ENCODE results near the gene AVL9. TPM values are rescaled to one million over a fixed set of nuclear protein-coding genes. Genes with fewer than 3 reads are reported as not detected.
"Not testable (repeated sequence)": the region's sequence is repeated elsewhere in the genome, so short reads cannot be mapped to it uniquely, and the experiment has no call there.

Gene AVL9
- total RNA-seq, 6 donors from 2014 or later, result 26.9 to 68.1 (median 37.1) TPM

GRCh38 chr7:32461484-32461883, 33.8 kb upstream of the AVL9 start:
- ATAC-seq (ENCODE audit: low FRiP score in 2 of 2) (no peak), DNase-seq (no peak)
- Histone ChIP-seq H3K27me3 (no peaks in the 10 kb centered on the region), H3K27ac (no peak overlapping the region), H3K9me3 (no peaks in the 10 kb centered on the region), H3K4me1 (no peaks in the 10 kb centered on the region), H3K36me3 (no peaks in the 10 kb centered on the region), H3K4me3 (no peak overlapping the region)
- WGBS, 2 donors, result 69 to 86% methylated on average over 2 of the region's 2 CpGs
- no peak for TF ChIP-seq EP300 (IDR thresholded peaks at IDR 0.05)
- no peak for TF ChIP-seq CTCF (IDR thresholded peaks at IDR 0.05)
- no peak for TF ChIP-seq POLR2A (IDR thresholded peaks at IDR 0.05)
- no peak for TF ChIP-seq POLR2AphosphoS5 (IDR thresholded peaks at IDR 0.05)

- DNase-seq (no peak), ATAC-seq (ENCODE audit: low FRiP score in 2 of 2) (no peak)
- H3K4me3 ChIP-seq, result no peak overlapping the region
- no peaks in the 10 kb centered on the region for H3K9me3 ChIP-seq
- H3K27ac ChIP-seq, result no peak overlapping the region
- TF ChIP-seq POLR2AphosphoS5 (IDR thresholded peaks at IDR 0.05) (no peak), POLR2A (IDR thresholded peaks at IDR 0.05) (no peak)
- no peaks in the 10 kb centered on the region for H3K4me1 ChIP-seq
- no peaks in the 10 kb centered on the region for H3K36me3 ChIP-seq
- no peaks in the 10 kb centered on the region for H3K27me3 ChIP-seq
Measured at GRCh38 chr7:32462451-32462850, 32.8 kb upstream of the AVL9 start.

DNA sequence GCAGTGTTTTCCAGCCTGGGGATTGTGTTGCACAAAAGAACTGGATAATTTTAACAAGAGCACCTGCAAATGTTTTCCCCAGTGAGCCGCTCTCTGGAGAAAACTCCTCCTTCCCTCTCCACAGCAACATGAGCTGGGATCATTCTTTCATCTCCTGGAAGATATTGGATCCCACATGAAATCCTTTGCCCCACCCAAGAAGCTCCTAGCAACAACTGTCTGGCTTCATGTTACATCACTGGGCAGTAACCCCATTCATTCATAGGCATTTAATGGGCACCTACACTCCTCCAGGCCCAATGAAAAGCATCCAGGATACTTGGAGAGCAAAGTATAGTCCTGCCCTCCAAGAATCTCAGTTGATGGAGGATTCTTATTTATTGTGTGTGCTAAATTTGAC, 32.3 kb upstream of the AVL9 start:
- Histone ChIP-seq H3K4me1 (no peaks in the 10 kb centered on the region), H3K27me3 (no peaks in the 10 kb centered on the region), H3K9me3 (no peaks in the 10 kb centered on the region), H3K27ac (no peak overlapping the region), H3K36me3 (no peaks in the 10 kb centered on the region), H3K4me3 (no peak overlapping the region)
- DNase-seq (no peak), ATAC-seq (ENCODE audit: low FRiP score in 2 of 2) (no peak)
- 93 to 100% methylated on average over 1 of the region's 1 CpG for WGBS, 2 donors
- no peak for TF ChIP-seq POLR2A (IDR thresholded peaks at IDR 0.05)
- no peak for TF ChIP-seq EP300 (IDR thresholded peaks at IDR 0.05)
- TF ChIP-seq POLR2AphosphoS5 (IDR thresholded peaks at IDR 0.05), result no peak
- TF ChIP-seq CTCF (IDR thresholded peaks at IDR 0.05), result no peak

GRCh38 chr7:32464641-32465416, 30.5 kb upstream of the AVL9 start:
- 75 to 94% methylated on average over 17 to 30 of the region's 30 CpGs for WGBS, 2 donors
- not testable (repeated sequence) for H3K4me1 ChIP-seq

DNA sequence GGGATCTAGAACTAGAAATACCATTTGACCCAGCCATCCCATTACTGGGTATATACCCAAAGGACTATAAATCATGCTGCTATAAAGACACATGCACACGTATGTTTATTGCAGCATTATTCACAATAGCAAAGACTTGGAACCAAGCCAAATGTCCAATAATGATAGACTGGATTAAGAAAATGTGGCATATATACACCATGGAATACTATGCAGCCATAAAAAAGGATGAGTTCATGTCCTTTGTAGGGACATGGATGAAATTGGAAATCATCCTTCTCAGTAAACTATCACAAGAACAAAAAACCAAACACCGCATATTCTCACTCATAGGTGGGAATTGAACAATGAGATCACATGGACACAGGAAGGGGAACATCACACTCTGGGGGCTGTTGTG, 25.3 kb upstream of the AVL9 start:
- H3K4me1 ChIP-seq; ATAC-seq (ENCODE audit: low FRiP score in 2 of 2): not testable (repeated sequence)
- 89 to 100% methylated on average over 1 to 2 of the region's 2 CpGs for WGBS, 2 donors

More at GRCh38 chr7:32464641-32465416, 30.5 kb upstream of the AVL9 start:
- not testable (repeated sequence) for H3K27me3 ChIP-seq; DNase-seq; H3K4me3 ChIP-seq; H3K27ac ChIP-seq; H3K36me3 ChIP-seq; ATAC-seq (ENCODE audit: low FRiP score in 2 of 2); H3K9me3 ChIP-seq

GRCh38 chr7:32470871-32471270, 24.4 kb upstream of the AVL9 start:
- DNase-seq (no peak), ATAC-seq (ENCODE audit: low FRiP score in 2 of 2) (no peak)
- no peaks in the 10 kb centered on the region for H3K36me3 ChIP-seq
- no peaks in the 10 kb centered on the region for H3K27me3 ChIP-seq
- H3K9me3 ChIP-seq, result no peaks in the 10 kb centered on the region
- 68 to 70% methylated on average over 5 of the region's 5 CpGs for WGBS, 2 donors
- H3K27ac ChIP-seq, result no peak overlapping the region
- no peaks in the 10 kb centered on the region for H3K4me1 ChIP-seq
- no peak overlapping the region for H3K4me3 ChIP-seq
- TF ChIP-seq CTCF (IDR thresholded peaks at IDR 0.05), result no peak
- no peak for TF ChIP-seq POLR2AphosphoS5 (IDR thresholded peaks at IDR 0.05)
- TF ChIP-seq POLR2A (IDR thresholded peaks at IDR 0.05), result no peak
- no peak for TF ChIP-seq EP300 (IDR thresholded peaks at IDR 0.05)

More for the DNA sequence above, 25.3 kb upstream of the AVL9 start:
- H3K4me3 ChIP-seq, H3K27ac ChIP-seq, H3K36me3 ChIP-seq, DNase-seq, H3K27me3 ChIP-seq, H3K9me3 ChIP-seq: not testable (repeated sequence)
